K562 (cell line): Measurements from ENCODE around the gene PFAS. TPM values are rescaled to one million over a fixed set of nuclear protein-coding genes. Genes with fewer than 3 reads are reported as not detected.

ENCODE experiments used
- COPS2 ChIP-seq: fragments of 450-650 bp; conservative IDR thresholded peaks from 2 replicates; pipeline ENCODE4 v1.6.1; 2016; ENCODE audit warnings: mild to moderate bottlenecking, moderate library complexity
- DDX20 ChIP-seq: fragments of 450-650 bp; IDR thresholded peaks from 2 replicates; pipeline ENCODE4 v1.6.1; 2016; ENCODE audit warnings: missing genetic modification characterization, low read depth, mild to moderate bottlenecking, missing compliant biosample characterization, moderate library complexity
- PHTF2 ChIP-seq: fragments of 250-450 bp; sonication (Bioruptor Pico); IDR thresholded peaks from 2 replicates; pipeline ENCODE4 v1.5.0; 2021; ENCODE audit warnings: mild to moderate bottlenecking
- PRMT5 ChIP-seq: sonication (generic); formaldehyde crosslinking; IDR thresholded peaks from 2 replicates; pipeline ENCODE4 v1.5.0; 2020; ENCODE audit warnings: missing genetic modification reagents
- SPI1 ChIP-seq: IDR thresholded peaks from 2 replicates; pipeline ENCODE4 v1.6.1; 2011; ENCODE audit warnings: low read depth, low read length, control low read depth, borderline replicate concordance
- SRSF9 ChIP-seq: fragments of 200-400 bp; formaldehyde crosslinking; IDR thresholded peaks from 2 replicates; pipeline ENCODE4 v1.6.1; 2017; ENCODE audit warnings: low read depth, low read length, borderline replicate concordance
- ZNF318 ChIP-seq, 2 experiments: fragments of 450-650 bp; IDR thresholded peaks; 2 replicates each; pipeline ENCODE4 v1.6.1; 2016; ENCODE audit warnings: mild to moderate bottlenecking in 2 of 2, borderline replicate concordance in 1 of 2, low read depth in 1 of 2, moderate library complexity in 1 of 2
- ZNF57 ChIP-seq: fragments of 450-650 bp; formaldehyde crosslinking; IDR thresholded peaks from 2 replicates; pipeline ENCODE4 v1.4.0; 2020; ENCODE audit warnings: mild to moderate bottlenecking, moderate library complexity
- ZNF830 ChIP-seq: fragments of 250-450 bp; sonication (Bioruptor Pico); IDR thresholded peaks from 2 replicates; pipeline ENCODE4 v1.5.0; 2021; ENCODE audit warnings: mild to moderate bottlenecking
- polyA plus RNA-seq, 8 experiments: library from polyadenylated mRNA; depleted of rRNA in 4 of 8; stranded (reverse) in 5 of 8; unstranded in 3 of 8; fragments of >200 nt; fragmentation: Nextera tagmentation in 2 of 8; fragmentation: Illumina TruSeq in 1 of 8; extraction: Ambion mirVana in 2 of 8; extraction: Trizol in 1 of 8; gene quantifications; 2 replicates each; pipeline versions ENCODE4 v1.2.1 to v1.2.3, GENCODE V29; 2011 to 2014; ENCODE audit warnings: inconsistent platforms in 1 of 8, missing spikeins in 1 of 8
- total RNA-seq, 7 experiments: library from RNA; depleted of rRNA in 6 of 7; stranded (reverse); fragments of >200 nt in 6 of 7; fragmentation: Illumina TruSeq in 2 of 7; extraction: Trizol in 2 of 7; gene quantifications; 2 replicates each; pipeline versions ENCODE4 v1.2.1 to v1.2.3, GENCODE V29; 2011 to 2021; ENCODE audit warnings: low replicate concordance in 1 of 7
- TF ChIP-seq, protein P1 (sequence below): fragments of 250-450 bp; sonication (Bioruptor Pico); IDR thresholded peaks from 2 replicates; pipeline ENCODE4 v1.5.0; 2021
- TF ChIP-seq, protein P2 (sequence below): sonication (generic); formaldehyde crosslinking; IDR thresholded peaks from 2 replicates; pipeline ENCODE4 v1.8.0; 2022; ENCODE audit warnings: missing genetic modification reagents, mild to moderate bottlenecking, moderate library complexity, borderline replicate concordance

Gene PFAS
- total and polyA plus RNA-seq, 9 of the 15 experiments (the other 6 are each of a cell fraction or from before 2014, with no cell fraction given), result 11.6 to 131 (median 43.9) TPM

- no peak for TF ChIP-seq ZNF318 (IDR thresholded peaks at IDR 0.05; ENCODE audit: borderline replicate concordance in 1 of 2, low read depth in 1 of 2)
- TF ChIP-seq PHTF2, result no peak
- no peak for TF ChIP-seq DDX20 (tag)
- TF ChIP-seq SRSF9, result no peak
- TF ChIP-seq, protein P1, sequence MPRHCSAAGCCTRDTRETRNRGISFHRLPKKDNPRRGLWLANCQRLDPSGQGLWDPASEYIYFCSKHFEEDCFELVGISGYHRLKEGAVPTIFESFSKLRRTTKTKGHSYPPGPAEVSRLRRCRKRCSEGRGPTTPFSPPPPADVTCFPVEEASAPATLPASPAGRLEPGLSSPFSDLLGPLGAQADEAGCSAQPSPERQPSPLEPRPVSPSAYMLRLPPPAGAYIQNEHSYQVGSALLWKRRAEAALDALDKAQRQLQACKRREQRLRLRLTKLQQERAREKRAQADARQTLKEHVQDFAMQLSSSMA (CRISPR knock-in tag), result no peak
- TF ChIP-seq COPS2, result no peak
- TF ChIP-seq SPI1, result 0 out of 2 replicates have a peak, but pooled peaks have one; percentile 34
- no peak for TF ChIP-seq ZNF830 (CRISPR knock-in tag)
- no peak for TF ChIP-seq PRMT5 (CRISPR knock-in tag)
- TF ChIP-seq ZNF57, result no peak
- TF ChIP-seq, protein P2, sequence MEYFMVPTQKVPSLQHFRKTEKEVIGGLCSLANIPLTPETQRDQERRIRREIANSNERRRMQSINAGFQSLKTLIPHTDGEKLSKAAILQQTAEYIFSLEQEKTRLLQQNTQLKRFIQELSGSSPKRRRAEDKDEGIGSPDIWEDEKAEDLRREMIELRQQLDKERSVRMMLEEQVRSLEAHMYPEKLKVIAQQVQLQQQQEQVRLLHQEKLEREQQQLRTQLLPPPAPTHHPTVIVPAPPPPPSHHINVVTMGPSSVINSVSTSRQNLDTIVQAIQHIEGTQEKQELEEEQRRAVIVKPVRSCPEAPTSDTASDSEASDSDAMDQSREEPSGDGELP, result peak; percentile 67; the same call in 1 of the 2 replicates
Measured at GRCh38 chr17:8285270-8286181, 36.4 kb downstream of the PFAS start (continued).
